ENCODE data around the gene OR4D9. TPM values are rescaled to one million over a fixed set of nuclear protein-coding genes. Genes with fewer than 3 reads are reported as not detected.

OR4D9 gene
- not detected for total RNA-seq
- polyA plus RNA-seq, result not detected

DNA sequence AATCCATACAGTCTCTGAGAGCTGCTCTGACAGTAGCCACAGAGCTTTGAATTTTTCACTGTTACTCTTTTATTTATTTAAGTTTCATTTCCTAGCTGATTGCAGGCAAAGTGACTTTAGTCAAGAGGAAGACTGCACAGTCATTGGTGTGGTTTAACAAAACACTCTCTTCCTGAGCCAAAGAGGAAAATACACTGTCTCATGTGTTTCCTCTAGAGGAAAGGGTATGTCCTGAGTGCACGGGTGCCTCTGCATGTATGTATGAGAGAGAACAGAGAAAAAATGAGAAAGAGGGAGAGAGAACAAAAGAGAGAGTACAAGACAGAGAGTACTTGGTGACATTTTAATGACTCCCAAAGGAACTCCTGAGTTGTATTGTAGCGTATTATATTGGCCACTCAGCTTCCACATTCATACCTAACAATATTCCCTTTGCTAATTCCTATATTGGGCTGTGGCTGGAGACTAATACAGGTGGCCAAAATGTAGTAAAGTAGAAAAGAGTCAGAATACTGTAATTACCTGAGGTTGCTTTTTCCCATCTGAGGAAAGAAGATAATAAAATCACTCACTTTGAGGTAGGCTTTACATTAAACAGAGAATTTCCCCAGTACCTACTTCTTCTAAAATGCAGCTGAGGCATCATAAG, at the start of gene OR4D9:
Gene OR4D9 (plus strand): TSS at position 599 of the 649 bp plus-strand sequence. CDS start 3,374 bp downstream, outside the sequence.
- H3K4me1 Mint-ChIP-seq, result peaks cover 0 to 19% (median 5%) of the 10 kb centered on the region in 4 donors
- Histone ChIP-seq H3K9me3 (ENCODE audit: control insufficient read depth in 2 of 2, low read length in 2 of 2) (no peaks in the 10 kb centered on the region), H3K27me3 (ENCODE audit: control insufficient read depth, insufficient read depth, low read length) (no peaks in the 10 kb centered on the region), H3K4me3 (ENCODE audit: low read depth, low read length) (no peak within 1 kb of the TSS), H3K4me1 (ENCODE audit: control insufficient read depth, insufficient read depth, low read length, poor library complexity, severe bottlenecking) (no peaks in the 10 kb centered on the region), H3K27ac (ENCODE audit: insufficient read depth, low read length, poor library complexity, severe bottlenecking) (no peak within 1 kb of the TSS), H3K36me3 (ENCODE audit: control insufficient read depth, insufficient read depth, low read length) (no peaks in the 10 kb centered on the region)
- peaks cover 0 to 4% (median 0%) of the 10 kb centered on the region in 7 donors for H3K9me3 Mint-ChIP-seq
- peak within 1 kb of the TSS in 1 of 4 donors; percentile 14 for H3K4me3 Mint-ChIP-seq
- peak in 1 of 3 donors; percentile 55 for DNase-seq
- H3K36me3 Mint-ChIP-seq, result no peaks in the 10 kb centered on the region
- no peak within 1 kb of the TSS for H3K27ac Mint-ChIP-seq
- peaks cover 15% of the 10 kb centered on the region for H3K27me3 Mint-ChIP-seq
- peak in 1 of 2 donors; percentile 31 for ATAC-seq (ENCODE audit: low read depth in 2 of 2)

DNA sequence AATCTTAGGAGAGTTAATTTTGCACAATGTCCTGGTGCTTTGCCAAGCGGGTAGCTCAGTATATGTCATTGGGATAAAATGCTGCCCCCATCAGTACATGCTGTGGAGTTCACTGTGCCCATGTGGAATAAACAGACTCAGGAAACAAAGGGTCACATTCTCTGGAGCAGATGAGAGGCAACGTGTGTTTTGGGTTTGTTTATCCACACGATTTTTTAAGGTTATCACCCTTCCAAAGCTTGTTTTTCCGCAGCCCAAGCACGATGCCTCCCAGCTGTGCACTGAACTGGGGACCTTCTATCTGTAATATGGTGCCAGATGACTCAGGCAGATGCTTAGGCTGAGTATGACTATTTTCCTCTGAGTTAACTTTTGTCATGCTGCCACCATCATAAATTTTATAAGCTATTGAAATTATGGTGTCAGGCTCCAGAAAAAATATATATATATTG, 48.1 kb upstream of the OR4D9 start:
- Mint-ChIP-seq H3K27ac (no peak overlapping the region), H3K27me3 (peaks cover 5% of the 10 kb centered on the region), H3K36me3 (no peaks in the 10 kb centered on the region), H3K9me3 (peaks cover 0 to 4% (median 0%) of the 10 kb centered on the region in 7 donors), H3K4me1 (no peaks in the 10 kb centered on the region), H3K4me3 (no peak overlapping the region)
- ATAC-seq (ENCODE audit: low read depth in 2 of 2) (no peak), DNase-seq (no peak)
- H3K27me3 ChIP-seq (ENCODE audit: control insufficient read depth, insufficient read depth, low read length), result no peaks in the 10 kb centered on the region
- H3K9me3 ChIP-seq (ENCODE audit: control insufficient read depth in 2 of 2, low read length in 2 of 2), result no peaks in the 10 kb centered on the region
- H3K27ac ChIP-seq (ENCODE audit: insufficient read depth, low read length, poor library complexity, severe bottlenecking), result no peak overlapping the region
- H3K36me3 ChIP-seq (ENCODE audit: control insufficient read depth, insufficient read depth, low read length), result no peaks in the 10 kb centered on the region
- H3K4me3 ChIP-seq (ENCODE audit: low read depth, low read length), result no peak overlapping the region
- no peaks in the 10 kb centered on the region for H3K4me1 ChIP-seq (ENCODE audit: control insufficient read depth, insufficient read depth, low read length, poor library complexity, severe bottlenecking)

DNA sequence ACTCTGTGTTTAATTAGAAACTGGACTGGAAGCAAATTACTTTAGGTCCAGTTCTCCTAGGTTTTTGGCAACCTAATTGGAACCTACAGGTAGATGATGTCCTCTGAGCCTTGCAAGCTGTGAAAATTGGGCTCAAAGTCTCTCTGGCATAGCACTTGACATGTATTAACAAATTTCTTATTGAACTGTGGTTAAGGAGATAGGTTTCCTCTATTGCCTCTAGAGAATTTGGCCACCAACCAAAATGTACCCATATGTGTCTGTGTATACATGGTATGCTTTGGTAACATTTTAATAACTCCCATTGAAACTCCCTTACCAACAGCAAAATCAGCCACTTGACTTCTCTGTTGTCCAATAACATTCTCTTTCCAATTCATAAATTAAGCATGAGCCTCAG, 38.3 kb upstream of the OR4D9 start, which contains the start of gene OR4D10:
Gene OR4D10 (plus strand): TSS at position 301 of the 400 bp plus-strand sequence. CDS start 4,115 bp downstream, outside the sequence.
- no peaks in the 10 kb centered on the region for H3K9me3 ChIP-seq (ENCODE audit: control insufficient read depth in 2 of 2, low read length in 2 of 2)
- H3K27ac ChIP-seq (ENCODE audit: insufficient read depth, low read length, poor library complexity, severe bottlenecking), result no peak within 1 kb of the TSS
- no peaks in the 10 kb centered on the region for H3K27me3 ChIP-seq (ENCODE audit: control insufficient read depth, insufficient read depth, low read length)
- ATAC-seq (ENCODE audit: low read depth in 2 of 2), result no peak
- H3K4me1 ChIP-seq (ENCODE audit: control insufficient read depth, insufficient read depth, low read length, poor library complexity, severe bottlenecking), result no peaks in the 10 kb centered on the region
- H3K27me3 Mint-ChIP-seq, result peaks cover 5% of the 10 kb centered on the region
- no peaks in the 10 kb centered on the region for H3K36me3 ChIP-seq (ENCODE audit: control insufficient read depth, insufficient read depth, low read length)
- H3K4me3 ChIP-seq (ENCODE audit: low read depth, low read length), result no peak within 1 kb of the TSS
- DNase-seq, result no peak
- peaks cover 0 to 2% (median 0%) of the 10 kb centered on the region in 7 donors for H3K9me3 Mint-ChIP-seq
- no peak within 1 kb of the TSS for H3K27ac Mint-ChIP-seq
- no peaks in the 10 kb centered on the region for H3K4me1 Mint-ChIP-seq
- no peak within 1 kb of the TSS for H3K4me3 Mint-ChIP-seq
- no peaks in the 10 kb centered on the region for H3K36me3 Mint-ChIP-seq

DNA sequence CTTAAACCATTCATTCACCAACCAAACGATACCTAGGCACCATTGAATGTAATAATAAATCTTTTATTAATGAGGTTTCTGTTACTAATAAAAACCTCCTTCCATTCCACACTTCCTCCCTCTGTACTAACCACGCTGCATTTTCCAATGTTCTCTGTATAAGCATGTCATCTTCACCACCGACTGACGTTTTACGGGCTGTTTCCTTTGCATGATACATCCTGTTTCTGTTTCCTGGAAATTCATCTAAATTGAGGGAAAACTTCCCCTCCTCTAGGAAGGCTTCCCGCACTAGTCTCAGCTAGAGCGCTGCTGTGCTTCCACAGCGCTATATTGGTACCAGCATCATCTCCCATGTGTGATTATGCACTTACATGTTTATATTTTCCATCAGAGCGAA, 36.2 kb upstream of the OR4D9 start:
- Histone ChIP-seq H3K27me3 (ENCODE audit: control insufficient read depth, insufficient read depth, low read length) (no peaks in the 10 kb centered on the region), H3K36me3 (ENCODE audit: control insufficient read depth, insufficient read depth, low read length) (no peaks in the 10 kb centered on the region), H3K27ac (ENCODE audit: insufficient read depth, low read length, poor library complexity, severe bottlenecking) (no peak overlapping the region), H3K9me3 (ENCODE audit: control insufficient read depth in 2 of 2, low read length in 2 of 2) (no peaks in the 10 kb centered on the region), H3K4me3 (ENCODE audit: low read depth, low read length) (no peak overlapping the region), H3K4me1 (ENCODE audit: control insufficient read depth, insufficient read depth, low read length, poor library complexity, severe bottlenecking) (no peaks in the 10 kb centered on the region)
- DNase-seq (no peak), ATAC-seq (ENCODE audit: low read depth in 2 of 2) (no peak)
- Mint-ChIP-seq H3K4me1 (no peaks in the 10 kb centered on the region), H3K9me3 (peaks cover 0 to 2% (median 0%) of the 10 kb centered on the region in 7 donors), H3K36me3 (no peaks in the 10 kb centered on the region), H3K27ac (no peak overlapping the region), H3K27me3 (peaks cover 5% of the 10 kb centered on the region), H3K4me3 (no peak overlapping the region)

DNA sequence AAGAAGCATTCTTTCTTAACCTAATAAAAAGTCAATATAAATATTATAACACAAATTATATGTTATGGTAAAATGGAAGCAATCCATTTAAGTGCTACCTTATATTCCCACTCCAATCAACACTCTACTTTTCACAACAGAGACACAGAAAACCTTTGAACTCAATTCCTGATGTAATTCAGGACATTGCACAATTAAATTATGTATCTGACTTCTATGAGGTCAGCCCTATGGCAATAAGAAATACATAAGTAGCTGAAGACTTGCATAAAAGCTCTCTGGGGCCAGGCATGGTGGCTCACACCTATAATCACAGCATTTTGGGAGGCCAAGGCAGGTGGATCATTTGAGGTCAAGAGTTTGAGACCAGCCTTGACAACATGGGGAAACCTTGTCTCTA, 31.4 kb upstream of the OR4D9 start:
- Histone ChIP-seq H3K4me3 (ENCODE audit: low read depth, low read length) (no peak overlapping the region), H3K27me3 (ENCODE audit: control insufficient read depth, insufficient read depth, low read length) (no peaks in the 10 kb centered on the region), H3K36me3 (ENCODE audit: control insufficient read depth, insufficient read depth, low read length) (no peaks in the 10 kb centered on the region), H3K9me3 (ENCODE audit: control insufficient read depth in 2 of 2, low read length in 2 of 2) (no peaks in the 10 kb centered on the region), H3K4me1 (ENCODE audit: control insufficient read depth, insufficient read depth, low read length, poor library complexity, severe bottlenecking) (no peaks in the 10 kb centered on the region), H3K27ac (ENCODE audit: insufficient read depth, low read length, poor library complexity, severe bottlenecking) (no peak overlapping the region)
- H3K27ac Mint-ChIP-seq, result no peak overlapping the region
- no peaks in the 10 kb centered on the region for H3K36me3 Mint-ChIP-seq
- DNase-seq, result no peak
- H3K4me3 Mint-ChIP-seq, result no peak overlapping the region
- no peaks in the 10 kb centered on the region for H3K4me1 Mint-ChIP-seq
- peaks cover 5% of the 10 kb centered on the region for H3K27me3 Mint-ChIP-seq
- peaks cover 0 to 2% (median 0%) of the 10 kb centered on the region in 7 donors for H3K9me3 Mint-ChIP-seq
- ATAC-seq (ENCODE audit: low read depth in 2 of 2), result no peak

DNA sequence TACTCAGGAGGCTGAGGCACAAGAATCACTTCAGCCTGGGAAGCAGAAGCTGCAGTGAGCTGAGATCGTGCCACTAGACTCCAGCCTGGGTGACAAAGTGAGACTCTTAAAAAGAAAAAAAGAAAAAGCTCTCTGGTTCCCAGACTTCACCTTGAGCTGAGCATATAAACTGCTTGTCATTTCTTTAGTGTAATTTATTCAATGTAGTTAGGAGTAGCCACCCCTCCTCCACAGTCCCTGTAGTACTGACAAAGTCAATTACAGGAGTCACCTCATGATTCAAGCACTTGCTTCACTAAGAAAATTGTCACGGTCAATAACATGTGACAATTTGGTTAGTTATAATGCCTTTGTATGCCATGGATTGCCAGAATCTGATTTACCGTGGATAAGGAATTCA, 31.0 kb upstream of the OR4D9 start:
- no peaks in the 10 kb centered on the region for H3K27me3 ChIP-seq (ENCODE audit: control insufficient read depth, insufficient read depth, low read length)
- no peak overlapping the region for H3K27ac ChIP-seq (ENCODE audit: insufficient read depth, low read length, poor library complexity, severe bottlenecking)
- Mint-ChIP-seq H3K27ac (no peak overlapping the region), H3K27me3 (peaks cover 1% of the 10 kb centered on the region), H3K36me3 (no peaks in the 10 kb centered on the region), H3K4me3 (no peak overlapping the region), H3K9me3 (peaks cover 0 to 2% (median 0%) of the 10 kb centered on the region in 7 donors), H3K4me1 (no peaks in the 10 kb centered on the region)
- H3K36me3 ChIP-seq (ENCODE audit: control insufficient read depth, insufficient read depth, low read length), result no peaks in the 10 kb centered on the region
- ATAC-seq (ENCODE audit: low read depth in 2 of 2), result no peak
- no peaks in the 10 kb centered on the region for H3K4me1 ChIP-seq (ENCODE audit: control insufficient read depth, insufficient read depth, low read length, poor library complexity, severe bottlenecking)
- H3K4me3 ChIP-seq (ENCODE audit: low read depth, low read length), result no peak overlapping the region
- no peaks in the 10 kb centered on the region for H3K9me3 ChIP-seq (ENCODE audit: control insufficient read depth in 2 of 2, low read length in 2 of 2)
- DNase-seq, result no peak

DNA sequence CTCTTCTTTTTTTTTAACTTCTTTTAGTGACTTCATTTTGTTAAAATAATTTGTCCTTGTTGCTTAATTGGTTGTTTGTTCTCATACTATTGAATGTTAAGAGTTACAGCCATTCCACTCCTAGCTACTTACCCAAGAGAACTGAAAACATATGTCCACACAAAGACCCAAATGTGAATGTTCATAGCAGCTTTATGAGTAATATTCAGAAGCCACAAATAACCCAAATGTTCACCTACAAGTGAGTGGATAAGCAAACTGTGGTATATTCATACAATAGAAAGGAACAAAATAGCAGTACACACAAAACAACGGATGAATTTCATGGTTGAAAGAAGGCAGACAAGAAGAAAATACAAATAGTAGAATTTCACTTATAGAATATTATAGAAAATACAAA, 9.4 kb upstream of the OR4D9 start:
- H3K27ac Mint-ChIP-seq, result no peak overlapping the region
- H3K9me3 Mint-ChIP-seq, result peaks cover 0 to 5% (median 0%) of the 10 kb centered on the region in 7 donors
- H3K27ac ChIP-seq (ENCODE audit: insufficient read depth, low read length, poor library complexity, severe bottlenecking), result no peak overlapping the region
- no peak for ATAC-seq (ENCODE audit: low read depth in 2 of 2)
- no peaks in the 10 kb centered on the region for H3K36me3 ChIP-seq (ENCODE audit: control insufficient read depth, insufficient read depth, low read length)
- peaks cover 0 to 5% (median 0%) of the 10 kb centered on the region in 4 donors for H3K4me1 Mint-ChIP-seq
- no peaks in the 10 kb centered on the region for H3K36me3 Mint-ChIP-seq
- H3K4me3 ChIP-seq (ENCODE audit: low read depth, low read length), result no peak overlapping the region
- DNase-seq, result no peak
- no peaks in the 10 kb centered on the region for H3K4me1 ChIP-seq (ENCODE audit: control insufficient read depth, insufficient read depth, low read length, poor library complexity, severe bottlenecking)
- peaks cover 6% of the 10 kb centered on the region for H3K27me3 ChIP-seq (ENCODE audit: control insufficient read depth, insufficient read depth, low read length)
- H3K27me3 Mint-ChIP-seq, result peaks cover 24% of the 10 kb centered on the region
- H3K9me3 ChIP-seq (ENCODE audit: control insufficient read depth in 2 of 2, low read length in 2 of 2), result no peaks in the 10 kb centered on the region
- no peak overlapping the region for H3K4me3 Mint-ChIP-seq

DNA sequence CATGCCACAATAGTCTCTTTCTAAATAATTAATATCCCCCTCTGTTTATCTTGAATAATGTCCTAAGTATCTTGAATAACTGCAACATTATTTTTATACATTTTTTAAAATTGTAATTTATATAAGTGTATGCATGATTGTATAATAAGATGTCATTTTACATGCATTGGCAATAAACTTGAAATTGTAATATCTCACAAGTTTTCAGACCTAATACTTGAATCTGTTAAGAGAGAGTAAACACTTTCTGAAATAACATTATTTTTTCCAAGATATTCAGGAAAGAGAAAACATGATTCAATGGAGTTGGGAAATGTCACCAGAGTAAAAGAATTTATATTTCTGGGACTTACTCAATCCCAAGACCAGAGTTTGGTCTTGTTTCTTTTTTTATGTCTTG, 8.1 kb upstream of the OR4D9 start, which contains the start of gene OR4D11:
Gene OR4D11 (plus strand): TSS at position 301 of the 400 bp plus-strand sequence. CDS start 0 bp downstream, at position 301.
- peak within 1 kb of the TSS in 2 of 3 donors; percentile 8 to 42 for H3K27ac Mint-ChIP-seq
- Histone ChIP-seq H3K4me3 (ENCODE audit: low read depth, low read length) (no peak within 1 kb of the TSS), H3K27ac (ENCODE audit: insufficient read depth, low read length, poor library complexity, severe bottlenecking) (no peak within 1 kb of the TSS)

More for the DNA sequence above, 8.1 kb upstream of the OR4D9 start, which contains the start of gene OR4D11:
- H3K27me3 Mint-ChIP-seq, result peaks cover 24% of the 10 kb centered on the region
- no peak within 1 kb of the TSS for H3K4me3 Mint-ChIP-seq
- ATAC-seq (ENCODE audit: low read depth in 2 of 2) (no peak), DNase-seq (no peak)
- peaks cover 0 to 5% (median 0%) of the 10 kb centered on the region in 7 donors for H3K9me3 Mint-ChIP-seq
- no peaks in the 10 kb centered on the region for H3K36me3 ChIP-seq (ENCODE audit: control insufficient read depth, insufficient read depth, low read length)
- no peaks in the 10 kb centered on the region for H3K9me3 ChIP-seq (ENCODE audit: control insufficient read depth in 2 of 2, low read length in 2 of 2)
- H3K27me3 ChIP-seq (ENCODE audit: control insufficient read depth, insufficient read depth, low read length), result no peaks in the 10 kb centered on the region
- H3K4me1 ChIP-seq (ENCODE audit: control insufficient read depth, insufficient read depth, low read length, poor library complexity, severe bottlenecking), result no peaks in the 10 kb centered on the region
- H3K4me1 Mint-ChIP-seq, result peaks cover 0 to 5% (median 0%) of the 10 kb centered on the region in 4 donors
- no peaks in the 10 kb centered on the region for H3K36me3 Mint-ChIP-seq

Measured in CD4-positive, CD25-positive, alpha-beta regulatory T cell (primary cell).